GM18498 (cell line): ENCODE measurements around the gene CLEC16A.

Experiments used
- ATAC-seq: cut with Tn5 transposase; IDR thresholded peaks from one replicate; pipeline ENCODE4 v1.9.1; 2021; ENCODE audit warnings: mild to moderate bottlenecking, moderate library complexity; ENCODE audit not compliant: unreplicated experiment

Gene CLEC16A

GRCh38 chr16:11165894-11166665 lies 221.7 kb downstream of the CLEC16A start:
- no peak for ATAC-seq

GRCh38 chr16:11167581-11167980 lies 223.2 kb downstream of the CLEC16A start:
- ATAC-seq = no peak

- no peak for ATAC-seq
Measured at GRCh38 chr16:11168386-11169051, 224.2 kb downstream of the CLEC16A start.

- no peak for ATAC-seq
Measured at GRCh38 chr16:11169641-11170040, 225.3 kb downstream of the CLEC16A start.

GRCh38 chr16:11170201-11170600 lies 225.8 kb downstream of the CLEC16A start:
- ATAC-seq = no peak

- ATAC-seq = no peak
Measured at GRCh38 chr16:11170696-11171447, 226.5 kb downstream of the CLEC16A start.

GRCh38 chr16:11171448-11171709 lies 227.0 kb downstream of the CLEC16A start:
- no peak for ATAC-seq

GRCh38 chr16:11171757-11172299 lies 227.5 kb downstream of the CLEC16A start:
- ATAC-seq = no peak

- ATAC-seq = no peak
Measured at GRCh38 chr16:11173426-11173825, 229.1 kb downstream of the CLEC16A start.

- ATAC-seq = no peak
Measured at GRCh38 chr16:11174141-11174540, 229.8 kb downstream of the CLEC16A start.

GRCh38 chr16:11175106-11175786 lies 230.9 kb downstream of the CLEC16A start:
- ATAC-seq = no peak

GRCh38 chr16:11175787-11176341 lies 231.5 kb downstream of the CLEC16A start:
- ATAC-seq = peak; percentile 63

GRCh38 chr16:11177578-11178160 lies 233.3 kb downstream of the CLEC16A start:
- no peak for ATAC-seq

- ATAC-seq = no peak
Measured at GRCh38 chr16:11178424-11178823, 234.1 kb downstream of the CLEC16A start.

GRCh38 chr16:11179574-11179973 lies 235.2 kb downstream of the CLEC16A start:
- no peak for ATAC-seq

GRCh38 chr16:11180489-11180888 lies 236.1 kb downstream of the CLEC16A start:
- no peak for ATAC-seq

- ATAC-seq = no peak
Measured at GRCh38 chr16:11181242-11181898, 237.0 kb downstream of the CLEC16A start.

GRCh38 chr16:11181899-11182279 lies 237.5 kb downstream of the CLEC16A start:
- no peak for ATAC-seq

- ATAC-seq = no peak
Measured at GRCh38 chr16:11182411-11182810, 238.0 kb downstream of the CLEC16A start.
